ENCODE measurements around the gene NRXN3.

The NRXN3 gene

GRCh38 chr14:78710963-78711362 is 540.8 kb downstream of the NRXN3 start:
- DNase-seq (ENCODE audit: low spot score), result no peak

- DNase-seq (ENCODE audit: low spot score), result no peak
Measured at GRCh38 chr14:78713716-78714115, 543.5 kb downstream of the NRXN3 start.

GRCh38 chr14:78714711-78715110 is 544.5 kb downstream of the NRXN3 start:
- DNase-seq (ENCODE audit: low spot score), result no peak

GRCh38 chr14:78721756-78722480 is 551.7 kb downstream of the NRXN3 start:
- no peak for DNase-seq (ENCODE audit: low spot score)

GRCh38 chr14:78725086-78725485 is 554.9 kb downstream of the NRXN3 start:
- DNase-seq (ENCODE audit: low spot score), result peak; percentile 10

- no peak for DNase-seq (ENCODE audit: low spot score)
Measured at GRCh38 chr14:78737116-78737515, 566.9 kb downstream of the NRXN3 start.

- DNase-seq (ENCODE audit: low spot score), result no peak
Measured at GRCh38 chr14:78737601-78738000, 567.4 kb downstream of the NRXN3 start.

- no peak for DNase-seq (ENCODE audit: low spot score)
Measured at GRCh38 chr14:78746086-78746595, 576.0 kb downstream of the NRXN3 start.

GRCh38 chr14:78747813-78748212 is 577.6 kb downstream of the NRXN3 start:
- DNase-seq (ENCODE audit: low spot score), result no peak

GRCh38 chr14:78752518-78753188 is 582.5 kb downstream of the NRXN3 start:
- no peak for DNase-seq (ENCODE audit: low spot score)

GRCh38 chr14:78754059-78754458 is 583.9 kb downstream of the NRXN3 start:
- no peak for DNase-seq (ENCODE audit: low spot score)

- peak; percentile 42 for DNase-seq (ENCODE audit: low spot score)
Measured at GRCh38 chr14:78758333-78758732, 588.2 kb downstream of the NRXN3 start.

- no peak for DNase-seq (ENCODE audit: low spot score)
Measured at GRCh38 chr14:78762331-78762730, 592.2 kb downstream of the NRXN3 start.

- DNase-seq (ENCODE audit: low spot score), result no peak
Measured at GRCh38 chr14:78763746-78764145, 593.6 kb downstream of the NRXN3 start.

GRCh38 chr14:78764240-78764639 is 594.1 kb downstream of the NRXN3 start:
- DNase-seq (ENCODE audit: low spot score), result peak; percentile 29

- DNase-seq (ENCODE audit: low spot score), result no peak
Measured at GRCh38 chr14:78764645-78765044, 594.5 kb downstream of the NRXN3 start.

GRCh38 chr14:78767436-78767835 is 597.3 kb downstream of the NRXN3 start:
- DNase-seq (ENCODE audit: low spot score), result no peak

- DNase-seq (ENCODE audit: low spot score), result no peak
Measured at GRCh38 chr14:78782551-78782950, 612.4 kb downstream of the NRXN3 start.

GRCh38 chr14:78785265-78785664 is 615.1 kb downstream of the NRXN3 start:
- no peak for DNase-seq (ENCODE audit: low spot score)

- DNase-seq (ENCODE audit: low spot score), result no peak
Measured at GRCh38 chr14:78788467-78789360, 618.5 kb downstream of the NRXN3 start.

- no peak for DNase-seq (ENCODE audit: low spot score)
Measured at GRCh38 chr14:78790271-78790670, 620.1 kb downstream of the NRXN3 start.

- no peak for DNase-seq (ENCODE audit: low spot score)
Measured at GRCh38 chr14:78798757-78799156, 628.6 kb downstream of the NRXN3 start.
